Spleen (tissue), 11 donors: ENCODE results near the gene IFNLR1. TPM values are rescaled to one million over a fixed set of nuclear protein-coding genes. Genes with fewer than 3 reads are reported as not detected.

Source experiments
- DNase-seq: peaks from one replicate; pipeline ENCODE4 v3.0.0-alpha.2; 2020
- H3K27ac ChIP-seq, 8 donors: fragments of 200-600 bp; sonication (generic) in 7 of 8; 1 replicate in 4 of 8; 2 replicates in 4 of 8; pipeline versions ENCODE4 v1.5.0 to v1.8.0; 2016 to 2021; ENCODE audit warnings: inconsistent platforms in 4 of 8, mild to moderate bottlenecking in 4 of 8, moderate library complexity in 1 of 8
- H3K27me3 ChIP-seq, 7 donors: fragments of 200-600 bp; sonication (generic) in 6 of 7; replicated peaks in 1 of 7; 1 replicate in 4 of 7; 2 replicates in 3 of 7; pipeline versions ENCODE4 v1.5.0 to v1.8.0; 2016 to 2021; ENCODE audit warnings: inconsistent platforms in 3 of 7, mild to moderate bottlenecking in 1 of 7
- H3K36me3 ChIP-seq, 6 donors: fragments of 200-600 bp; sonication (generic) in 5 of 6; 1 replicate in 4 of 6; 2 replicates in 2 of 6; pipeline versions ENCODE4 v1.5.0 to v1.8.0; 2016 to 2021; ENCODE audit warnings: inconsistent platforms in 2 of 6
- H3K4me1 ChIP-seq, 6 donors: fragments of 200-600 bp; sonication (generic) in 5 of 6; 1 replicate in 3 of 6; 2 replicates in 3 of 6; pipeline versions ENCODE4 v1.5.0 to v1.8.0; 2016 to 2021; ENCODE audit warnings: inconsistent platforms in 3 of 6
- H3K4me3 ChIP-seq, 8 donors: fragments of 200-600 bp; sonication (generic) in 7 of 8; 1 replicate in 4 of 8; 2 replicates in 4 of 8; pipeline versions ENCODE4 v1.5.0 to v1.8.0; 2016 to 2021; ENCODE audit warnings: inconsistent platforms in 4 of 8, mild to moderate bottlenecking in 4 of 8, moderate library complexity in 2 of 8
- H3K9me3 ChIP-seq, 8 donors: fragments of 200-600 bp; sonication (generic) in 7 of 8; 1 replicate in 4 of 8; 2 replicates in 4 of 8; pipeline versions ENCODE4 v1.5.0 to v1.8.0; 2016 to 2021; ENCODE audit warnings: inconsistent platforms in 4 of 8
- POLR2A ChIP-seq, 3 donors: fragments of 450-650 bp; IDR thresholded peaks; one replicate each; pipeline ENCODE4 v1.5.1; 2017; ENCODE audit warnings: antibody characterized with exemption in 3 of 3, mild to moderate bottlenecking in 1 of 3
- POLR2AphosphoS5 ChIP-seq, 3 donors: sonication (generic); formaldehyde crosslinking; IDR thresholded peaks; one replicate each; pipeline ENCODE4 v1.5.1; 2017; ENCODE audit warnings: antibody characterized with exemption in 3 of 3
- WGBS, 5 donors: extraction: QIAGEN DNeasy Blood & Tissue Kit in 3 of 5; methylation state at CpG; one replicate each; pipeline versions ENCODE4 v1.1.5 to v1.1.7; 2013 to 2018; 5-methylcytosine and 5-hydroxymethylcytosine counted together
- intact Hi-C: fragments of 100-400 bp; cut with DNase I; formaldehyde crosslinking; loops from one replicate; pipeline ENCODE4 v1.15.0; 2023; ENCODE audit warnings: low total_unique reads
- polyA plus RNA-seq, 3 donors: library from polyadenylated mRNA; stranded (reverse); fragments of 200-250 nt; gene quantifications; one replicate each; pipeline ENCODE4 v1.2.1, GENCODE V29; 2013
- total RNA-seq, 7 donors: library from RNA; depleted of rRNA in 3 of 7; stranded (reverse); fragments of >200 nt in 3 of 7; fragmentation: NEBNext Ultra II Directional in 4 of 7; extraction: Animal tissue kit (Norgen Biotek cat#: 25700) in 4 of 7; gene quantifications; one replicate each; pipeline versions ENCODE4 v1.1.0 to v1.2.1, GENCODE V29; 2016 to 2021
- TF ChIP-seq, protein P1 (sequence below), 11 experiments: fragments of 200-600 bp in 7 of 11; fragments of 450-650 bp in 4 of 11; sonication (generic) in 4 of 11; IDR thresholded peaks in 8 of 11; conservative IDR thresholded peaks in 3 of 11; 1 replicate in 7 of 11; 2 replicates in 4 of 11; pipeline versions ENCODE4 v1.4.0 to v1.8.0; 2016 to 2021; ENCODE audit warnings: antibody characterized with exemption in 11 of 11, inconsistent platforms in 4 of 11, mild to moderate bottlenecking in 1 of 11
- donor health status: healthy with polysubstance abuse.
- donor health status: DM: no; HTN: no; CAD: no; lungs with moderate emphysema.
- donor health status: DM: no; HTN: no; CAD: no.
- donor health status: Bipolar disorder and iron deficiency.
- donor health status: healthy.
- donor health status: DM: no; HTN: no; CAD: no.
- donor health status: DM: yes; HTN: yes; CAD: no.

The IFNLR1 gene
- total and polyA plus RNA-seq, 10 donors, result 1.7 to 8.9 (median 3.6) TPM

DNA sequence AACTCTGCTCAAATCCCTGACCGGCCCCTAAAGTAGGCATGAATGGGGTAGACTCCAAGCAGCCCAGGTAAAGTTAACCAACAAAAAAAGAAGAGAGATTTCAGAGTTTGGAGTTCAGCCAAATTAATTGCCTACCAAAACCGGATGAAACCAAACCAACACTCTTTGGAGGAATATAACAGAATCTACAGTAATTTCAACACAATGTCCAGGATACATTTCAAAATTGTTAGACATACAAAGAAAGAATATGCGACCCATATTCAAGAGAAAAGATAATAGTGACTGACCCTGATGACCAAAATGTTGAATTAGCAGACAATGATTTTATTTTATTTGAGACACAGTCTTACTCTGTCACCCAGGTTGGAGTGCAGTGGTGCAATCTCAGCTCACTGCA, 56.7 kb downstream of the IFNLR1 start:
- 78 to 90% (median 88%) methylated on average over 3 of the region's 3 CpGs for WGBS, 5 donors
- intact Hi-C loops, result no loop called here
- peaks cover 0 to 37% (median 20%) of the 10 kb centered on the region in 8 donors for H3K9me3 ChIP-seq
- TF ChIP-seq, protein P1, sequence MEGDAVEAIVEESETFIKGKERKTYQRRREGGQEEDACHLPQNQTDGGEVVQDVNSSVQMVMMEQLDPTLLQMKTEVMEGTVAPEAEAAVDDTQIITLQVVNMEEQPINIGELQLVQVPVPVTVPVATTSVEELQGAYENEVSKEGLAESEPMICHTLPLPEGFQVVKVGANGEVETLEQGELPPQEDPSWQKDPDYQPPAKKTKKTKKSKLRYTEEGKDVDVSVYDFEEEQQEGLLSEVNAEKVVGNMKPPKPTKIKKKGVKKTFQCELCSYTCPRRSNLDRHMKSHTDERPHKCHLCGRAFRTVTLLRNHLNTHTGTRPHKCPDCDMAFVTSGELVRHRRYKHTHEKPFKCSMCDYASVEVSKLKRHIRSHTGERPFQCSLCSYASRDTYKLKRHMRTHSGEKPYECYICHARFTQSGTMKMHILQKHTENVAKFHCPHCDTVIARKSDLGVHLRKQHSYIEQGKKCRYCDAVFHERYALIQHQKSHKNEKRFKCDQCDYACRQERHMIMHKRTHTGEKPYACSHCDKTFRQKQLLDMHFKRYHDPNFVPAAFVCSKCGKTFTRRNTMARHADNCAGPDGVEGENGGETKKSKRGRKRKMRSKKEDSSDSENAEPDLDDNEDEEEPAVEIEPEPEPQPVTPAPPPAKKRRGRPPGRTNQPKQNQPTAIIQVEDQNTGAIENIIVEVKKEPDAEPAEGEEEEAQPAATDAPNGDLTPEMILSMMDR (IDR thresholded peaks at IDR 0.05 in 8 of 11, conservative IDR thresholded peaks at IDR 0.05 in 3 of 11), result no peak
- TF ChIP-seq POLR2AphosphoS5 (IDR thresholded peaks at IDR 0.05) (no peak), POLR2A (IDR thresholded peaks at IDR 0.05) (no peak)
- no peaks in the 10 kb centered on the region for H3K36me3 ChIP-seq
- H3K27ac ChIP-seq, result no peak overlapping the region
- no peaks in the 10 kb centered on the region for H3K4me1 ChIP-seq
- H3K4me3 ChIP-seq, result no peak overlapping the region
- H3K27me3 ChIP-seq, result peaks cover 0 to 4% (median 0%) of the 10 kb centered on the region in 7 donors
- DNase-seq, result no peak

DNA sequence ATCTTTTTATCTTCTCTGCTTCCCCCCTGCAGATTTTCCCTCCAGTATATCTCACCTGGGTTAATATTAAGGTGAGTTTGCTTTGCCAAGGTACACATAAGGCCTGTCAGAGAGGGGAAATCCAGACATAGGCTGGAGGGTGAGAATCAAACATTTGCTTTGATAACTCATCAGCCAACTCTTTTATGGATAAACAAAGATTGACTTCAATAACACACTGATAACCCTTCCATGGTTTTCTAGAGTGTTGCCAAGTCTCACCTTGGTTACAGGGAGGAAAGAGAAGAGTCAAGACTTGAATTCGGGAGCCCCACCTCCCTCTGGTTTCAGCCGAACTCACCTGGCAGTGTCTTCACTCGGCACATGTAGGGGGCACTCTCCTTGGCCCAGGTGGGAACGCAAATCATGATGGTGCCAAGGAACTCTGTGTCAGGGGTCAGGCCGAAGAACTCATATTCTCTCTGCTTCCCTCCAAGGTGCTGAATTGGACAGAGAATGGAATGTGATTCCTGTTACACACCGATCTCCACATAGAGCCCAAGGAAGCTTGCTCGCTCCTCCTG, 59.2 kb downstream of the IFNLR1 start:
- DNase-seq, result no peak
- TF ChIP-seq POLR2AphosphoS5 (IDR thresholded peaks at IDR 0.05) (no peak), POLR2A (IDR thresholded peaks at IDR 0.05) (no peak)
- TF ChIP-seq, protein P1 (IDR thresholded peaks at IDR 0.05 in 8 of 11, conservative IDR thresholded peaks at IDR 0.05 in 3 of 11), result no peak
- Histone ChIP-seq H3K4me1 (no peaks in the 10 kb centered on the region), H3K36me3 (no peaks in the 10 kb centered on the region), H3K27me3 (peaks cover 0 to 4% (median 0%) of the 10 kb centered on the region in 7 donors), H3K4me3 (no peak overlapping the region), H3K27ac (no peak overlapping the region), H3K9me3 (peaks cover 0 to 35% (median 20%) of the 10 kb centered on the region in 8 donors)
- WGBS, 5 donors, result 80 to 91% (median 83%) methylated on average over 7 of the region's 7 CpGs
- intact Hi-C loops, result no loop called here

DNA sequence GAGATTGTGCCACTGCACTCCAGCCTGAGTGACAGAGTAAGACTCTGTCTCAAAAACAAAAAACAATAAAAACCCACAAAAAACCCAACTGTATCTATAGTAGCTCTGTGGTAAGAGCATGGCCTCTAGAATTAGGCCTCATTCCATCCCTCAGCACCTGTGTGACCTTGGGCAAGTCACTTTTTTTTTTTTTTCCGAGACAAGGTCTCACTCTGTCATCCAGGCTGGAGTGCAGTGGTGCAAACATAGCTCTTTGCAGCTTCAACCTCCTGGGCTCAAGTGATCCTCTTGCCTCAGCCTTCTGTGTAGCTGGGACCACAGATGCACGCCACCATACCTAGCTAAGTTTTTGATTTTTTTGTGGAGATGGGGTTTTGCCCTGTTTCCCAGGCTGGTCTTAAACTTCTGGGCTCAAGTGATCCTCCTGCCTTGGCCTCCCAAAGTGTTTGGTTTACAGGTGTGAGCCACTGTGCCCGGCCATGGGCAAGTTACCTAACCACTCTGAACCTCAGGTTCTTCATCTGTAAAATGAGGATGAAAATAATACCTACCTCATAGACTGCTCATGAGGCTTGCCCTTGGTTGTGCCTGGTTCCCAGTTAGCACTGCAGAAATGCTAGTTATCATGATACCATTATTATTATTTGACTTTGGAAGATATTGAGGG, 59.8 kb downstream of the IFNLR1 start:
- intact Hi-C loops, result no loop called here
- no peak overlapping the region for H3K27ac ChIP-seq
- H3K9me3 ChIP-seq, result peaks cover 0 to 35% (median 20%) of the 10 kb centered on the region in 8 donors
- peaks cover 0 to 4% (median 0%) of the 10 kb centered on the region in 7 donors for H3K27me3 ChIP-seq
- H3K4me3 ChIP-seq, result no peak overlapping the region
- DNase-seq, result no peak
- WGBS, 5 donors, result 80 to 92% (median 85%) methylated on average over 3 of the region's 3 CpGs
- TF ChIP-seq POLR2A (IDR thresholded peaks at IDR 0.05) (no peak), POLR2AphosphoS5 (IDR thresholded peaks at IDR 0.05) (no peak)
- TF ChIP-seq, protein P1 (IDR thresholded peaks at IDR 0.05 in 8 of 11, conservative IDR thresholded peaks at IDR 0.05 in 3 of 11), result no peak
- no peaks in the 10 kb centered on the region for H3K36me3 ChIP-seq
- no peaks in the 10 kb centered on the region for H3K4me1 ChIP-seq

DNA sequence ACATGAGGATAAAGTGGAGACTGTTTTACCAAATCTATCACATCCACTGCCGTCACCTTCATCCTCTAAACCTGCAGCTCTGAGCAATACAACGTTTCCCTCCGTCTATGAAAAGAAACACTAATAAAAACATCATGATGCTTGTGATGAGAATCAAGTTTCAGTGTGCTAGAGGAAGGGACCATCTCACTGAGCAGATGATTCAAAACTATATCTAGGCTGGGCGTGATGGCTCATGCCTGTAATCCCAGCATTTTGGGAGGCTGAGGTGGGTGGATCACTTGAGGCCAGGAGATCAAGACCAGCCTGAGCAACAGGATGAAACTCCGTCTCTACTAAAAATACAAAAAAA, 60.4 kb downstream of the IFNLR1 start:
- WGBS, 5 donors, result 75 to 87% (median 79%) methylated on average over 5 of the region's 5 CpGs
- TF ChIP-seq POLR2AphosphoS5 (IDR thresholded peaks at IDR 0.05), result no peak
- TF ChIP-seq POLR2A (IDR thresholded peaks at IDR 0.05), result no peak
- TF ChIP-seq, protein P1 (IDR thresholded peaks at IDR 0.05 in 8 of 11, conservative IDR thresholded peaks at IDR 0.05 in 3 of 11), result no peak
- intact Hi-C loops, result no loop called here
- peaks cover 0 to 28% (median 20%) of the 10 kb centered on the region in 8 donors for H3K9me3 ChIP-seq
- H3K4me1 ChIP-seq, result no peaks in the 10 kb centered on the region
- H3K36me3 ChIP-seq, result no peaks in the 10 kb centered on the region
- no peak overlapping the region for H3K4me3 ChIP-seq
- no peak overlapping the region for H3K27ac ChIP-seq
- peaks cover 0 to 4% (median 0%) of the 10 kb centered on the region in 7 donors for H3K27me3 ChIP-seq
- no peak for DNase-seq
